Measurements from ENCODE around the gene NRL. TPM values are rescaled to one million over a fixed set of nuclear protein-coding genes. Genes with fewer than 3 reads are reported as not detected.

The NRL gene
- total and polyA plus RNA-seq, 4 donors = 2.7 to 5.4 (median 3.1) TPM

DNA sequence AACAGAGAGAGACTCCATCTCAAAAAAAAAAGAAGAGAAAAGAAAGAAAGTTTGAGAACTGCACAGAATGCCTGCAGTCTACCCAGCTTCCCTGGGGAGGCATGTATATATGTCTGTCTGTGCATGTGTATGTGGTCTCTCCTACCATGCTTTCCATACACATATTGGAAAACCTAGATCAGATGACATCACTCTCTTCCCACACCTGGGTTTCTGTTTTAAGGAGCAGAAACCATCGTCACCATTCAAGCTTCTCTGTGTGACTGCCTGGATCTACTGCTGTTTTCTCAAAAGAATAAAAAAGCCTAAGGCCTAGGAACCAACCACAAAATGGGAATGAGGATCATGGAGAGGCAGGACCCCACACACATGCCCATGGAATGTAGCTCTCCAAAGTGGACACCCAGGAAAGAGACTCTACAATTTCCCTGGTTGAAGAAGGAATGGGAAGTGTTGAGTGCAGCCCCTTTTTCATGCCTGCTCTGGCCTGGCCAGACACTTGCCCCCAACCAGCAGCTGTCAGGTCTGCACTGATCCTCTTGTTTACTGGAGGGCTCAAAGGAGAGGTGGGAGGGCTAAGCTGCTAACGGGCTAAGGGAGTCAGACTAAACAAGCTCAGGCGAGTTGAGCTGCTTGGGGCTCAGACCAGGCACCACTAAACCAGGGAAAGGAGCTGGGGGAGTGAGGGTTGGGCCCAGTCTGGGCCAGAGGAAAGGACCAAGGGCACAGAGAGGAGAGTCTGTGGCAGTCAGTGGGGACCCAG, 28.4 kb downstream of the NRL start:
- TF ChIP-seq, protein P1, sequence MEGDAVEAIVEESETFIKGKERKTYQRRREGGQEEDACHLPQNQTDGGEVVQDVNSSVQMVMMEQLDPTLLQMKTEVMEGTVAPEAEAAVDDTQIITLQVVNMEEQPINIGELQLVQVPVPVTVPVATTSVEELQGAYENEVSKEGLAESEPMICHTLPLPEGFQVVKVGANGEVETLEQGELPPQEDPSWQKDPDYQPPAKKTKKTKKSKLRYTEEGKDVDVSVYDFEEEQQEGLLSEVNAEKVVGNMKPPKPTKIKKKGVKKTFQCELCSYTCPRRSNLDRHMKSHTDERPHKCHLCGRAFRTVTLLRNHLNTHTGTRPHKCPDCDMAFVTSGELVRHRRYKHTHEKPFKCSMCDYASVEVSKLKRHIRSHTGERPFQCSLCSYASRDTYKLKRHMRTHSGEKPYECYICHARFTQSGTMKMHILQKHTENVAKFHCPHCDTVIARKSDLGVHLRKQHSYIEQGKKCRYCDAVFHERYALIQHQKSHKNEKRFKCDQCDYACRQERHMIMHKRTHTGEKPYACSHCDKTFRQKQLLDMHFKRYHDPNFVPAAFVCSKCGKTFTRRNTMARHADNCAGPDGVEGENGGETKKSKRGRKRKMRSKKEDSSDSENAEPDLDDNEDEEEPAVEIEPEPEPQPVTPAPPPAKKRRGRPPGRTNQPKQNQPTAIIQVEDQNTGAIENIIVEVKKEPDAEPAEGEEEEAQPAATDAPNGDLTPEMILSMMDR (IDR thresholded peaks at IDR 0.05; ENCODE audit: control extremely low read depth, extremely low read depth) = no peak
- 83 to 87% methylated on average over 3 of the region's 3 CpGs for WGBS, 2 donors
- ATAC-seq (ENCODE audit: insufficient read depth, low FRiP score) (no peak), DNase-seq (no peak)
- Histone ChIP-seq H3K4me3 (no peak overlapping the region), H3K27me3 (ENCODE audit: control insufficient read depth in 3 of 3, insufficient read depth in 3 of 3, low read length in 2 of 3) (peaks cover 0 to 7% (median 0%) of the 10 kb centered on the region in 3 donors), H3K9ac (ENCODE audit: insufficient read depth in 1 of 2, low read length in 2 of 2) (no peak overlapping the region), H3K36me3 (ENCODE audit: control insufficient read depth in 4 of 4, insufficient read depth in 4 of 4, low read length in 4 of 4) (no peaks in the 10 kb centered on the region), H3K4me1 (ENCODE audit: control insufficient read depth in 5 of 5, insufficient read depth in 5 of 5, low read length in 5 of 5) (peaks cover 0 to under 1% (median 0%) of the 10 kb centered on the region in 5 donors), H3K27ac (ENCODE audit: low read depth in 1 of 2, low read length in 1 of 2) (no peak overlapping the region), H3K9me3 (ENCODE audit: control insufficient read depth in 4 of 4, insufficient read depth in 3 of 4, low read length in 3 of 4) (no peaks in the 10 kb centered on the region)

DNA sequence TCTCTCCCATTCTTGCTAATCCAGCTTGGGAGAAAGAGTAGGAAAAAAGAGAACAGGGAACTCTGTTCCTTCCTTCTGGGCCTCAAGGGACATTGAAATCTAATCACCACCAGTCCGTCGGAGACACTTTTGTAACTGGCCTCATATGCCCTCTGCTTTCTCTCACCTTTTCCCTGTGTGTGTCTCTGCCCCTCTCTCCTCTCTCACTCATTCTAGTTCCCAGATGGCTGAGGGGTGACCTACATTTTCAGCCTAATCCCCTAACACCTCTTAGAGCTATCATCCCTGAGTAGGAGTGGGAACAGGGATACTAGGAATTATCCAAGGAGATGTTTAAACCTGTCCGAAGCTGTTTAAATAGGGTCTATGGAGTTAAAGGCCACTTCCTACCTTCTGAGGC, 29.5 kb downstream of the NRL start:
- WGBS, 2 donors = 93 to 97% methylated on average over 3 of the region's 3 CpGs
- TF ChIP-seq, protein P1 (IDR thresholded peaks at IDR 0.05; ENCODE audit: control extremely low read depth, extremely low read depth) = no peak

DNA sequence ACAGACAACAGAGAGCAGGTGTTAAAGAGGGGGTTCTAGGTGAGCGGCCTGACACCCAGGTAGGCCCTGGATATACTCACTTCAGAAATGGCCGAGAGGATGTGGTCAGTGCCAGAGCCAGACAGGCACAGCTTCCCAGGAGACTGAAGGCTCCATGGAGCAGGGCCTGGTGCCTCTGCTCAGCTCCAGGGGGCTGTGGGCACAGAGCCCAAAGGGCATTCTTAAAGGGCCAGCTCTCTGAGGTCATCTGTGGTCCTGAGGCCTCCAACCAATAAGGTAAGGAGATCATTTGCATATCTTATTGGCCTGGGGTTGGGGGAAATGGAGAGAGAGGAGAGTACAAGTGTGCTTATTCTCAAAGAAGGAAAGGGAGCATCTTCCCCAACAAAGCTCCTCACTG, 30.3 kb downstream of the NRL start:
- Histone ChIP-seq H3K9ac (ENCODE audit: insufficient read depth in 1 of 2, low read length in 2 of 2) (no peak overlapping the region), H3K27me3 (ENCODE audit: control insufficient read depth in 3 of 3, insufficient read depth in 3 of 3, low read length in 2 of 3) (peaks cover 0 to 13% (median 6%) of the 10 kb centered on the region in 3 donors), H3K4me3 (no peak overlapping the region), H3K4me1 (ENCODE audit: control insufficient read depth in 5 of 5, insufficient read depth in 5 of 5, low read length in 5 of 5) (peaks cover 0 to 9% (median 3%) of the 10 kb centered on the region in 5 donors), H3K36me3 (ENCODE audit: control insufficient read depth in 4 of 4, insufficient read depth in 4 of 4, low read length in 4 of 4) (no peaks in the 10 kb centered on the region), H3K27ac (ENCODE audit: low read depth in 1 of 2, low read length in 1 of 2) (no peak overlapping the region), H3K9me3 (ENCODE audit: control insufficient read depth in 4 of 4, insufficient read depth in 3 of 4, low read length in 3 of 4) (no peaks in the 10 kb centered on the region)
- TF ChIP-seq, protein P1 (IDR thresholded peaks at IDR 0.05; ENCODE audit: control extremely low read depth, extremely low read depth) = no peak
- DNase-seq (no peak), ATAC-seq (ENCODE audit: insufficient read depth, low FRiP score) (no peak)
- 96 to 100% methylated on average over 2 of the region's 2 CpGs for WGBS, 2 donors

More for the DNA sequence above, 29.5 kb downstream of the NRL start:
- H3K27me3 ChIP-seq (ENCODE audit: control insufficient read depth in 3 of 3, insufficient read depth in 3 of 3, low read length in 2 of 3) = peaks cover 0 to 7% (median 1%) of the 10 kb centered on the region in 3 donors
- H3K9ac ChIP-seq (ENCODE audit: insufficient read depth in 1 of 2, low read length in 2 of 2) = no peak overlapping the region
- H3K9me3 ChIP-seq (ENCODE audit: control insufficient read depth in 4 of 4, insufficient read depth in 3 of 4, low read length in 3 of 4) = no peaks in the 10 kb centered on the region
- DNase-seq = no peak
- no peaks in the 10 kb centered on the region for H3K36me3 ChIP-seq (ENCODE audit: control insufficient read depth in 4 of 4, insufficient read depth in 4 of 4, low read length in 4 of 4)
- no peak overlapping the region for H3K27ac ChIP-seq (ENCODE audit: low read depth in 1 of 2, low read length in 1 of 2)
- ATAC-seq (ENCODE audit: insufficient read depth, low FRiP score) = no peak
- H3K4me1 ChIP-seq (ENCODE audit: control insufficient read depth in 5 of 5, insufficient read depth in 5 of 5, low read length in 5 of 5) = peaks cover 0 to 9% (median 3%) of the 10 kb centered on the region in 5 donors
- no peak overlapping the region for H3K4me3 ChIP-seq

Measured in lung (tissue), 12 donors.